Germinal center (tissue), 1 donor: Measurements from ENCODE around the gene MS4A15.
"Not testable (repeated sequence)": the region's sequence is repeated elsewhere in the genome, so short reads cannot be mapped to it uniquely, and the experiment has no call there.

Experiments
- DNase-seq: peaks from one replicate; pipeline ENCODE4 v3.0.0; 2012; ENCODE audit warnings: mixed read lengths, low spot score

The MS4A15 gene

GRCh38 chr11:60756307-60757032 is at the start of gene MS4A15:
Gene MS4A15 (plus strand): TSS chr11:60756867. CDS start chr11:60763734, 6,867 bp downstream.
- DNase-seq: peak; percentile 51

DNA sequence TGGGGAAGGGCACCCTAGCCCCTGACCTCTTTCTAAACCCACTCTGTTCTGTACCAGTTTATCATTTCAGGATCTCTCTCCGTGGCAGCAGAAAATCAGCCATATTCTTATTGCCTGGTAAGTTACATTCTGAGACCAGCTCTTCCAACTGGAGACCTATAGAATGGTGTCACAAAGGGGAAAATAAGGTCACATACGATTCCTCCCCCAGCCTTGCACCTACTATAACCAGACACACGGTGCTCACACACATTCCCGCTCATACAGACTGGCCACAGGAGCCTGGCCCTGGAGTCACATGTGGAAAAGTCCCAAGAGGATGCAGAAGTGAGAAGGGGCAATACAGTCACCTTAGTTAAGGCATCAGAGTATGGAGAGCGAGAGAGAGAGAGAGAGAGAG is 49.7 kb upstream of the MS4A15 start:
- no peak for DNase-seq

DNA sequence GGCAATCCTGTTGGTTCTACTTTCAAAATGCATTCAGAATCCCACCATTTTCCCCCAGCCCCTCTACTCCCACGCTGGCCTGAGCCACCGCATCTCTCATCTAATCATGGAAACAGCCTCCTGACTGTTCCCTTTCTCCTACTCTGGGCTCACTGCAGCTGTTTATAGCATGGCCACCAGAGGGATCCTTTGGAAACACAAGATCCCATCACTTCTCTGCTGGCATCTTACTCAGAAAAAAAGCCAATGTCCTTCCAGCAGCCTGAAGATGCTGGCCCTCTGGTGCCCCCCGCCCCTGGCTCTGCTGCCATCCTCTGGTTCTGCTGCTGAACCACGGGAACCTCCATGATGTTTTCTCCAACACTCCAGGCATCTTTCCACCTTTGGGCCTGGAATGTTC is 46.2 kb upstream of the MS4A15 start:
- no peak for DNase-seq

GRCh38 chr11:60711276-60711675 is 45.4 kb upstream of the MS4A15 start:
- DNase-seq: no peak

DNA sequence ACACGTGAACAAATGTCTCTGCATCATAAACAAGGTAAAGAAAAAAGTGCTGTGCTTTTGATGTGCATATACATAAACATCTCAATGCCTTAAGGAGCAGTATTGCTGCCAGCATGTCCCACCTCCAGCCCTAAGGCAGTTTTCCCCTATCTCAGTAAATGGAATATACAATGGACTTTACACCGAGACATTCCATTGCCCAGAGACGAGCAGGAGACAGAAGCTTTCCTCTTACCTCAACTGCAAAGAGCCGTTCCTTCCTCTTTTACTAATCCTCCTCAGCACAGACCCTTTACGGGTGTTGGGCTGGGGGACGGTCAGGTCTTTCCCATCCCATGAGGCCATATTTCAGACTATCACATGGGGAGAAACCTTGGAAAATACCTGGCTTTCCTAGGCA is 43.2 kb upstream of the MS4A15 start:
- DNase-seq: not testable (repeated sequence)

- DNase-seq: peak; percentile 25
These were observed 38.7 kb upstream of the MS4A15 start for GRCh38 chr11:60717956-60718355.

DNA sequence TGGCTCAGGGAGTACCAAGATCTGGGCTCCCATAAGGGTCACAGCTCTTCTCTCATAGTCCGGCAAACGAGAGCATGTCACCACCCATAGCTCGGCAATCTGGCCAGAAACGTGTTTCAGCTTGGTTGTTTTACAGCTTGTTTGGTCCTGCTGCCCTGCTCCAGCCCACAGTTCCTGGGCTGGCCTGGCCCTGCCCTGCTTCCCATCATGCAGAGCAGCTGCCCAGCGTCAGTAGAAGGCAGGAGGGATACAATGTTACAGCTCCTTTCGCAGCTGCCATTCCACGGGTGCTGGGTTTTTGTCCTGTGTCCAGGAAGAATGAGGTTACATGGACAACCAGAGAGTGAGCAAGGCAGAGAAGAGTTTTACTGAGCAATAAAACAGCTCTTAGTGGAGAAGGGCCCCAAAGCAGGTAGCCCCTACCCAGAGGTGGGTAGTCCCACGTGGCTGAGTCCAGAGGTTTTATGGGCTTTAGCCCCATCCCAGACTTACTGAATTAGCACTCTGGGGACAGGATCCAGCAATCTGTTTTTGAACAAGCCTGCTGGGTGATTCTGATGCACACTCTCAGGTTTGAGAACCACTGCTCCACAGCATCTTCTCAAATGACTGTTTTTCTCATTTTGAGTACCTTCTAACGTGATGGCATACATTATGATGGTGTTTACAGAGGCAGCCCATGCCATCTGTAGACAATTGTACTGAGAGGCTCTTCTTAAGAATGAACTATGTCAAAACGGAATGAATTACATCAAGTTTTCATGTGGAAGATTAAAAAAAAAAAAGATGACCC is 37.9 kb upstream of the MS4A15 start:
- no peak for DNase-seq

- no peak for DNase-seq
These were observed 37.3 kb upstream of the MS4A15 start for GRCh38 chr11:60719391-60719790.

DNA sequence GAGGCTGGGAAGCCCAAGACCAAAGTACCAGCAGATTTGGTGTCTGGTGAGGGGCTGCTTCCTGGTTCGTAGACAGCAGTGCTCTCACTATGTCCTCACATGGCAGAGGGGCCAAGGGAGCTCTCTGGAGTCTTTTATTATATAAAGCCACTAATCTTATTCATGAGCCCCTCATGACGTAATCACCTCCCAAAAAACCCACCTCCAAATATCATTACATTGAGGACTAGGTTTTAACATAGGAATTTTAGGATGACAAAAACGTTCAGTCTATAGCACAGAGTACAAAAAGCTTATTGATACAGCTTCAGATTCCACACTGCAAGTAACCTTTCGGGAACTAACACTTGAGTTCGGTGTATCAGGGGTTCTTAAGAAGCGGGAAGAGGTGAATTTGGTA is 36.2 kb upstream of the MS4A15 start:
- no peak for DNase-seq

- no peak for DNase-seq
These were observed 32.2 kb upstream of the MS4A15 start, which contains the start of gene MS4A18 for GRCh38 chr11:60724420-60724819. Gene MS4A18 (plus strand): TSS chr11:60724720.

- DNase-seq: no peak
These were observed 31.1 kb upstream of the MS4A15 start for GRCh38 chr11:60725592-60725991.

GRCh38 chr11:60731586-60731985 is 25.1 kb upstream of the MS4A15 start:
- DNase-seq: no peak

GRCh38 chr11:60734279-60734678 is 22.4 kb upstream of the MS4A15 start:
- DNase-seq: no peak

GRCh38 chr11:60739114-60739513 is 17.6 kb upstream of the MS4A15 start:
- no peak for DNase-seq

- DNase-seq: no peak
These were observed 16.1 kb upstream of the MS4A15 start for GRCh38 chr11:60740573-60740972.

DNA sequence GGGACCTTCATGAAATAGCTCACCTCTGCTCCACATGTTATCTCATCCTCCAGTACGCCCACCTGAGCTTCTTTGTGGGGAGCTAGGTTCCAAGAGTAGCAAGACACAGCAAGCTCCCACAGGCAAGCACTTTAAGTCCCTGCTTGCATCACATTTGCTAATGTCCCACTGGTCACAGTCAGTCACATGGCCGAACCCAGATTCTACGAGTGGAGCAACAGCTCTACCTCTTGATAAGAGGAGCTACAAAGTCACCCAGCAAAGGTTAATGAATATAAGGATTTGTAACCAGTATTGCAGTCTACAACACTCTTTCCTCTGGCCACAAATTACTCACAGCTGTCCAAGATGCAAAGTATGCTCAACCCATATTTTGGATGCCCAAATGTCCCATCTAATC is 15.2 kb upstream of the MS4A15 start:
- DNase-seq: no peak

GRCh38 chr11:60743058-60743457 is 13.6 kb upstream of the MS4A15 start:
- DNase-seq: no peak

DNA sequence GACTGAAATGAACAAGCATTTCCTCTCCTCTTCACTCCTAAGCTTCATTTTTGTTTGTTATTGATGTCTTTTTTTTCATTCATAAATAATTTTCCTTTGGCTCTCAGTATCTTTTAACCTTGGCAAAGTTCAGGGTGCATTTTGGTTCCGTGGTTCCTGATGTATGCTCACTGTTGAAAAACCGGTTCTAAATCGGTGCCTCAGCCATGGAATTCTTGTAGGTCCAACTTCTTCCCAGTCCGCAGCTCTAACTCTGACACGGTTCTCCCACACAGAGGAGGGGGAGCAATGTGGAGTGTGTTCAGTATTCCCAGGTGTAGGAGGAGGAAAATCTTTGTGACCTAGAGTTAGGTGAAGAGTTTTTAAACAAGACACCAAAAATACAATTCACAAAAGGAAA is 12.6 kb upstream of the MS4A15 start:
- DNase-seq: no peak

DNA sequence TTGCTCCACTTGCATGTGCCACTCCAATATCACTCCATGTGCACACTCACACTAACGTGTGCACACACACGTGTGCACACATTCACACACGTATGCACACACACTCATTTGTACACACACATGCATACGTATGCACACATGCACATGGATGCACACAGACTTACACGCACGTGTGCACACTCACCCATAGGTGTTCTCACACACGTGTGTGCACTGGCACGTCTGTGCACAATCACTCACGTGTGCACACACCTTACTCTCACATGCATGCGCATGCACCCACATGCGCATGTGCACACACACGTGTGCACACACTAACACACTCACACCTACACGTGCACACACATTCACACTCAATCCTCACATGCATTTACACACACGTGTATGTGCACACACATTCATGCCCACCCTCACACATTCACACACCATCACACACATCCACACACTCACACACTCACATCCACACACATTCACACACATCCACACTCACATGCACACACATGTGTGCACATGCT is 9.3 kb upstream of the MS4A15 start:
- no peak for DNase-seq

DNA sequence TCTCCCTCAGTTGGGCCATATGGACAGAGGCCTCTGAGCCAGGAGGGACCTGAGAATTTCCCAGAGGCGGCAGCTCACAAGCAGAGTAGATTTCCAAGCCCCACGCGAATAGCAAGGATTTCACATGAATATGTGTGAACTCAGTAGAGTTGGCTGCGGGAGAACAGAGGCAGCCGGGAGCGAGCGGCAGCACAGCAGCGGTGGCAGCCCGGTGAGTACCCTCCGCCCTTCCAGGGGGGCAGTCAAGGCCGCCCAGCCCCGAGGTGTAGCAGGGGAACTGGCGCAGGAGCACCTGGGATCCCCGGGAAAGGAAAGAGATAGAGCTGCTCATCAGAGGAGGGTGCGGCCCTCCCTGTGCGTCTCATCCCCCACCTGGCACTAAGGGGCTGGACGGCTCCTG is 8.4 kb upstream of the MS4A15 start:
- DNase-seq: no peak

GRCh38 chr11:60748821-60749220 is 7.8 kb upstream of the MS4A15 start:
- no peak for DNase-seq

DNA sequence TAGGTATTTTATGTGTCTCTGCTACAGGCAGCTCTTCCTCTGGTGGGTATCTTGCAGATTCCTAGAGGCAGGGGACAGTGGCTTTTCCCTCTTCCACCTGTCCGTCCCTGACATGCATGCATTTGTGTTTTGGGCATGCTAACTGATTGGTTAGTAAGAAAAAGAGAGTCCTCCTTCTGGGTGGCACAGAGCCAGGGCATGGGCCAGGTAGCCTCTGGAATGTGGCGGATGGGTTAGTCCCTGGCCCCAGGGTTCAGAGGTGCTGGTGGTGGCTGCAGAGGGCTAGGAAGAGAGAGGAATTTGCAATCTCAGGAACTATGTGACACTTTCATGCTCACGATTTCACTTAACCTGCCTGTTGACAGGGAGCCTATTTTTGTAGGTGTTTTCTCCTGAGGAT is 5.8 kb upstream of the MS4A15 start:
- no peak for DNase-seq

GRCh38 chr11:60753309-60753708 is 3.4 kb upstream of the MS4A15 start:
- no peak for DNase-seq
